Dedifferentiated amniotic fluid mesenchymal stem cell (primary cell): ENCODE measurements around the gene CLTRN.
"Not testable (repeated sequence)": the region's sequence is repeated elsewhere in the genome, so short reads cannot be mapped to it uniquely, and the experiment has no call there.

Experiments
- DNase-seq: peaks from one replicate; pipeline ENCODE4 v3.0.0-alpha.2; 2016; ENCODE audit errors: extremely low spot score

The CLTRN gene

DNA sequence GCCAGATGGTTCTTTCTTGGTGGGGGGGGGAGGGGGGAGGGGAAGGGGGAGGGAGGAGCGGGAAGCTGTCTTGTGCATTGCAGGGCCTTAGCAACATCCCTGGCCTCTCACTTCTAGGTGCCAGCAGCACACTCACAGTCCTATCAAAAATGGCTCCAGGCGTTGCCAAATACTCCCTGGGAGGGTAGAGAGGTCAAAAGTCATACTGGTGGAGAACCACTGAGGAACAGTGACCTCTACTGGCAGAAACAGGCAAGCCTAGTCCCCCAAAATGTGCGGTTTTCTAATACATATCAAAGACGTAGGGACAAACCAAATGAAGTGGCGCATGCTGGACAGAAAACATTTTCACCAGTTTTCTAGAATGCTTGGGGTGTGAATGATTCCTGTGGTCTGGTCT, 17.1 kb downstream of the CLTRN start:
- DNase-seq, result not testable (repeated sequence)

DNA sequence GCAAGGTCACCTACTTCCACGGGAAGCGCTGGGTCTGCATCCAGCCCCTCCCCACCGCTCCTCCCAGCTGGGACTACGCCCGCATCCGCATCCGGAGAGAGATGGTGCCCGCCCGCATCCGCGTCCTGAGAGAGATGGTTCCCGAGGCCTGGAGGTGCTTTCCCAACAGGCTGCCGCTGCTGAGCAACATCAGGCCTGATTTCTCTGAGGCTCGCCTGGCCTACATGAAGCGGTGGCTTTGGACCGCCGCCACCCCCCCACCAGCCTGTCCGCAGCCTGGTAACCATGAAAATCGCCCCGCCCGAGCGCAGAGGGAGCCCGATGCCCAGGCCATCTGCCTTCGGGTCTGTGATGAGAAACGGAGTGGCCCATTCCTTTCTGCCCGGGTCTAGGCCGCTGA, 18.1 kb downstream of the CLTRN start:
- DNase-seq, result no peak

DNA sequence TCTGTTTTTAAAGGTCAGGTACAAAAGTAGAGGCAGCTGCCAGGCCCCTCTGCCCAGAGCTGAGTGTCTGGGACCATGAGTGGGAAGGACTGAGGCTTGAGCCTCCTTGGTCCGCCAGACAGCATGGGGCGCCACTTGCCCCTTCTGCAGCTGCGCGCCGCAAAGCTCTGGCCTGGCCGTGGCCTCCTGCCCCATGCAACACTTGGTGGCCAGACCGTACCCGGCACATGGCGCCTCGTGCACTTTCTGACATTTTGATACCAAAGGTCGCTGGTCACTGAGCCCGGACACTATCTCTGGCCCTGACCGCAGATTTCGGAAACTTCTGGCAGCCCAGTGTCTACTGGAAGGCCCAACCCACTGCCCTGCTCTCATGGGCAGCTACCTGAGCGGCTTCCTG, 18.6 kb downstream of the CLTRN start:
- no peak for DNase-seq

DNA sequence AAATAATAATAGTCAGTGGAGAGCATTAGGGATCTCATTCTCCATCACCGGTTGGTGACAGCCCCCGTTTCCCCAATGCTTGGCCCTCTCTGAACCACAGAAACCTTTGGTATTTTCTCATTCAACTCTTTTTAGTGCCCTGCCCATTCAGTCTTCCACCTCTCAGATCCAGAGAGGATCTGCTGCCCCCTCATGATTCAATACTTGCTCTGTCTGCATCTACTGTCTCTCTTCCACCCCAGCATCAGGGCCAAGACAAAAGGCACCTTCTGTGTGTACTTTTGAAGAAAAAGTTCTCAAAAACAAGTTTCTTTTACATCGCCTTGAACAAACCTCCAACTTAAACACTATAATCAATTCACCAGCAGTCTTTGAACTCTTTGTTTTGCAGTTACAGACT, 19.3 kb downstream of the CLTRN start:
- no peak for DNase-seq

DNA sequence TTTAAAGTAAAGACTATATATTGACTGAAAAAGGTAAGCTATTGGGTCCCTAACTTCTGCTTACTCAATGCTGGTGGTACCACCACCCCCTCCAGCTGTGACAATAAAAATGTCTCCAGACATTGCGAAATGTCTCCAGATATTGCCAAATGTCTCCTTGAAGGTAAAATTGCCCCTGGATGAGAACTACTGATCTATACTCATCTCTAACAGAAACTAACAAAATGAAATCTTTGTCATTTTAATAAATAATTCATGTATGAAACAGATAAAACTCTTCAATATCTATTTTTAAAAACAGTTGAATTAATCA, 20.1 kb downstream of the CLTRN start:
- DNase-seq, result no peak

DNA sequence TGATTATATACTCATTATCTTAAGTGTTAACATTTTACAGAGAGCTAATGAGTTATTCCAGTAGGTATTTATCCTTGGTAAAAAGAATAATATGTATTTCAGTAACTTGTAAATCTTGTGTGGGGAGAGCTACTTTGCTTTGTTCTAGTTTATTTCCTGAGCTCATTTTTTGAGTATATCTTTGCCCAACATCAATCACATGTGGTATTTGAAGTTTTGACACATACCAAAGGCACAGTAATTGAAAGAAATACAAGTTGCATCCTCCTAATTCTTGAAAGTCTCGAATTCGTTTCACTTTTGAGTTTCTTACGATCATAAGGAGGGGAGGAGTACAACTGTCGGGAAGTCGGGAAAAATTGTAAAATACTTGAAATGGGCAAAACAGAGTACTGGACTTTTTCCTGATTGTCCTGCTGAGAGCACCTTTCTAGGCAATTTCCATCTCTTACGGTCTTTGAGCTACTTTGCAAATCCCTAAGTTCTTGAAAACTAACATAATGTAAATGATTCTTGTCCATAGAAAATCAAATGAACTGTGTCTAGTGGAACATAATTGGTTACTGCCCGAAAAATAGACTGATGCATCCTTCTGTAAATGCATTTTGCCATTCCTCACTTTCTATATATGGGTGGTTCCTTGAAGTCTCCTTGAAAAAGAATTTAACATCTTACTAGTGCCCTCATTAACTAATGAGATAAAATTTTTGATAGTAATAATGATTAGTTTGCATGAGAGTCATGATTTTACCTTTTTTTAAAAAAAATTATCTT, 20.6 kb downstream of the CLTRN start:
- DNase-seq, result no peak

DNA sequence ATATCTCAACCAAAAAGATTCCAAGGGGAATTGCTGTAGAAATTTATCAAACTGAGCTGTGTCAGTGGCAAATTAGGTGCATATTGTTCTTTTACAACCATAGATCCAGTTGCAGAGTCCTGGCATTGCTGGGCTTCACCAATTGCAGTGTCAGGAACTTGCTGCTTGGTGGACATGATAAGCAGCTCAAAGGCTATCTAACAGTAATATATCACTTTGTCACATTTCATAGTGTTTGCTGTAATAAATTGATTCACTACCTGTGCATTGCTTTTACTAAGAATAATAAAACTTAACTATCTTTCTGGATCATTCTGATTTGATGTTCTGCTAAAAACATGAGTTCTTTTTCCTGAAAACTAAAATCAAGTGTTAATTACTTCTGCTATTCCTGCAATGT, 33.0 kb downstream of the CLTRN start:
- DNase-seq, result no peak

DNA sequence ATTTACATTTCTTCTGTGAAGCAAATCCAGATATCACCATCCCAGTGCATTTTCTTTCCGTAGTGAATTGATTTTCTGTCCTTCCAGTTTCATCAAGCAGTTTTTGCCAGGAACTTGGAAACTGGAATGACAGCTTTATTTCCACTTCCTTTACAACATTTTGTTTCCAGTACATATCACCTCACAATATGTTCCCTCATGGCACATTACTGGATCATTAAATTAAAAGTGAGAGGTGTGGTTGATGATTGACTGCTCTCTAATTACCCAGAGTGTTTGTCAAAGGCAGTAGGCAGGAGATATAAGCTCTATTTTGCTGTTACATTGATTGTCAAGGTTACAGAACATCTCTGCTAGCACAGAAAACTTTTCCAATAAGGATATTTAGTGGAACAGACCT, 41.6 kb downstream of the CLTRN start:
- no peak for DNase-seq

DNA sequence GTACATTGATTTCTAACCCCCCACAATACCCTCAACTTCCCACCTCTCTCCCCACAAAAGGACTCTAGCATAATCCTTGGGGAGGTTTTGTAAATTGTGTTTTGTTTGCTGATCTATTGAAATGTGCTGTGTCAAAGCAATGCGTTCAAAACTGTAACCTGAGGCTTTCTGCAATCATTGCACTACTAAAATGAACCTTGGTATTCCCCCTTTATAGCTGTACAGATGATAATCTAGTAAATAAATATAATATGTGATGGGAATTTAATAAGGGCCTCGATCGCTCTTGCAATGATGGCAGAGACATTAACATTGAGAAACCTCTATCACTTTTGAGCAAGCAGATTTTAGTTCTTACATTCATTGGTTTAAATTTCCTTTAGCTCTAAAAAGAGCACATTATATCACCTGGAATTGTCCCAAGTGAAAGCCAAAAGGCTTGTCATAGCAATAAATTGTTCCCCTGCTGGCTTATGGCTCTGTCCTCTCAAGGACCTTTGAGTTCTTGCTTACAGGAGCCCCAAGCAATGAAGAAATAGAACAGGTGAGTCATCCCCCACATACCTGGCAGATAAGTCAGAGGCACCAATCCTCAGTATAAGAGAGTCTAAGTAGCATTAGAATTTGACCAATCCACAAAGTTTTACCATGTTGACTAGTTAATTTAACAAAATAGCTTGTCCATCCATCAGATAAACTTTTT, 45.4 kb downstream of the CLTRN start:
- no peak for DNase-seq

DNA sequence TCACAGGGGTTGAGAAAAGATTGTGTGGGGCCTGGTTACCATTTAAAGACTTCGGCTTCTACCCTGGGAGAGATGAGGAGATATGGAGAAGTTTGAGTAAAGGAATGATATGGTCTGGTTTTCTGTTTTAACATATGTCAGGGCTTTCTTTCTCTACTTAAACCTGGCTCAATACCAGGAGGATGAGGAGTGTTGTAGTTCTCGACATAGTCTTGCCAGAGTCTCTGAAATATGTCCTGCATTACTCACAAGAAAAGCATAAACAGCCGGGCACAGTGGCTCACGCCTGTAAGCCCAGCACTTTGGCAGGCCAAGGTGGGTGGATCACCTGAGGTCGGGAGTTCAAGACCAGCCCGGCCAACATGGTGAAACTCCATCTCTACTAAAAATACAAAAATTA, 47.5 kb downstream of the CLTRN start:
- DNase-seq, result no peak

DNA sequence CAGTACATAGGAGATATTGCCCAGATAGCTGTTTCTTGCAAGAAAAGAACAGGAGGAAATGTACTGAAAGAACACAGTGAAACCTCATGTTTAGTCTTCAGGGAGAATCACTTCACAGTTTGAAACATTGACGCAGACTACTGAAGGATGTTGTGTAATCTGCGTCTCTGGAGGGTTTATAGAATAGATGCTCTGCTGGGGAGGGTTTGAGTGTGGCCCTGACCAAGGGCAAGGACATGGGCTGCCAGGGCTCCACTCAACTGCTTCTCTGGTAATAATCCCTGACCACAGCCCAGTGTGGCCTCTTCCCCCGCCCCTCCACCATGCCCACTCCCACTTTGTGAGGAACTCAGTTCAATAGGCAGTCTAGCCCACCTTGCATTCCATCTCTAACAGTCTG, 48.1 kb downstream of the CLTRN start:
- DNase-seq, result no peak

DNA sequence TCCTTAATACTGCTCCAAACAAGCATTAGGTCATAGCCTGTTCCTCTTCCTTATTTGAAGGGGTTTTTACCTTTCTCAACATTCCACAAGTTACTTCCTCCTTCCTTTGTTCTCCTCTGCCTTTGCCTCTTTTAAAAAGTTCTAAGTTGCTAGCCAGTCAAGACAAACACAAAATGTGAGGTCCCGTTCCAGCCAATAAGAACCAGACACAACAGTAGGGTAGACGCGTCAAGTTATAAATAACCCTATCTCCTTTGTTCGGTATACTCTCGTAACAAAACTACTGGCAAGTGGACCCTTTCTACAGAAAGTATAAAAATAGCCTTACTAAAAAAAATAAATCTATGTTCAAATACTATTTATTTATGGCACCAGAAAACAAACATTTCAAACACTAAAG, 57.5 kb downstream of the CLTRN start:
- no peak for DNase-seq

DNA sequence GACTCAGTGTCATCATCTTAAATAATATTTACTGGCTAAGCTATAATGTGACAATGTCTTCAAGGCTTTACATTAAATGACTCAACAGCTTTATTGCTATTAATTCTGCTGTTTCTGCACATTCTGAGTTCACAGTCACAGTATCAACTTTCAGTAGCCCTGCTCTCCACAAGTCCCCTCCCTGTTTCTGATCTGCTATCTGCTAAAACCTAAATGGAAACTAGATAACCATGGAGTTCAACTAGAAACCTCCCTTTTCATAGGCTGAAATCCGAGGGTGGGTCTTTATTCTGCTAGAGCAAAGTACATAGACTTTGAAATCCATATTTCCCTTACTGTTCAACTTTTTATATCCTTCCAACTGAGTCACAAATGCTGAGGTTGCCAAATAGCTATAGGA, 58.5 kb downstream of the CLTRN start:
- no peak for DNase-seq

DNA sequence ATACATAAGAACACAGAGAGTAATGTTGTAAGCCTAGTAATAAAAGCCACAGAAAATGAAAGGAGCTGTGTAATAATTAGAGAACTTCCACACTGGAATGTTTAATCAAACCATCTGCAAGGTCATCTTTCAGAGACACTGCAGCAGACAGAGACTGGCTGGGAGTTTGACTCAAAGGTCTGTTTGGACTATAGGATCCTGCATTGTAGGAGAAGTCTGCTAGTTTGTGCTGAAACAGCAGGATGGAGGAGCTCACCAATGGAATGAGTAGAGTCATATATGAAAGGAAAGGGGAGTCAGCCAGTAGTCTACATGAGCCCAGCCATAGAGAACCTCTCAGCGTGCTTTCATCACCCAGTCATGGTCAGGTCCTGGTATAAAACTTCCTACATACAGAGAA, 59.4 kb downstream of the CLTRN start:
- DNase-seq, result no peak

DNA sequence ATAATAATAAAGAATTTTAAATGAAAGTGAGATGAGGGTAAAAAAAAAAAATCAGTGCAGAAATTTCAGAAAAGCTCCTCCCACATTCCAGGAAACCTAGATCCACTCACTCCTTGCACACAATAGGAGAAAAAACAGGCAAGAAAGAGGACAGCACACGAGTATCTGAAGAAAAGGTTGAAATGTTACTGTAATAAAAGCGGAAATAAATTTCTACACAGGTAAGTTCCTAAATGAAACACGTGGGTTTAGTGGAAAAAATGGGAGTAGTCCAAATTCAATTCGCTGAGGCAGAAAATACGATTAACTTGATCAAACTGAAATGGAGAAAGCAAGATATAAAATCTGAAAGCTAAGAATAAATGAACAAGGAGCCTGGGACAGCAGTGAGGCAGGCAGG, 61.8 kb downstream of the CLTRN start:
- no peak for DNase-seq

DNA sequence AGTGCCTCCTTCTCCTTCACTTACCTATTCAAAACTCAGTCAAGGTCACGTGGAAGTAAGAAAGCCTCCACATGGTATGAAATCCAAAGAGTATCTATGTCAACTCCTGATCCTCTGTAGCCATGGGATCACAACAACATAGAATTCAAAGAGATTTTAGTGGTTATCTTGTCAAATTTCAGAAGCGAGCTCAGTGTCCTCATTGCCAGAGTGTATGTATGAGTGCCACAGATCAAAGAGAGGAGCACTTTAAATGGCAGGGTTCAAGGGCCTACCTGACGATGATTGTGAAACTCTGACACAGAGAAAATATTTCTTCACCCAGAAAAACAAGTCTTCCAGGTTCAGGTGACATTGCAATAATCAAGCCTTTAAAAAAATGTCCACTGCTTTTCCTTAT, 62.7 kb downstream of the CLTRN start:
- DNase-seq, result no peak

DNA sequence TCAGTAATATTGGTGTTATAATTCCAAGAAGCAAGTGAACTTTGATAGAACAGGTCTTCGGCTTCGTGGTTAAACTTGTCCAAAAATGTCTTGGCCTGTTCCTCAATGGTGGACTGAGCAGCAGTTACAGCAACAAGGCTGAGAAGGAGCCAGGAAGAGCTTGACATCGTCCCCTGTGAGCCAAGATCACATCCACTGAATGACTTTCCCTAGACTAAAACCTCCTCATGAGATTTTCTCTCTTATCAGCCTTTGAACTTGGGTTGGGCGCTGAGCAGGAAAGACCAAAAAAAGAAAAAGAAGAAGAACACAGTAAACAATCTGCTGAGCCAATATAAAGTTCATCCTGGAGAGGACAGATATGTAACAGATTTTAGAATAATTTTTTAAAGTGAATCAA, 63.9 kb downstream of the CLTRN start, which contains the start of gene ACE2:
TSS of gene ACE2 (minus strand) at position 216 of the 400 bp plus-strand sequence. CDS start at position 167, 49 bp downstream.
- no peak for DNase-seq

DNA sequence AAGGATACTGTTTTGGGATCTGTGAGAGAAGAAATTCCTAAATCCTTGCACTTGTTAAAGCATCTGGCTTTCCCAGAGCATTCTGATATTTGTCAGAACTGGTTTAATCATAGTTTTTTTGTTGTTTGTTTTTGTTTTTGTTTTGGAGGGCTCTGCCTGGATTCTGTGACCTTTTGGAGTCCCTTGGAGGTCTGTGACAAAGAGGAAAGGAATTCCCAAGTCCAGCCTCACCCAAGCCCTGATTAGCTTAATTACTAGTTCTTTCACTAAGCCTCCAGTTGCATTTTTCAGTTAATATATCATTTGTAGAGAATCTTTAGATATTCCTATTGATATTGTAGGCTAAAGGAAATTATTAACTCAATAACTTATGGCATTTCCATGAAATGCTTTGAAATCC, 64.6 kb downstream of the CLTRN start:
- no peak for DNase-seq

DNA sequence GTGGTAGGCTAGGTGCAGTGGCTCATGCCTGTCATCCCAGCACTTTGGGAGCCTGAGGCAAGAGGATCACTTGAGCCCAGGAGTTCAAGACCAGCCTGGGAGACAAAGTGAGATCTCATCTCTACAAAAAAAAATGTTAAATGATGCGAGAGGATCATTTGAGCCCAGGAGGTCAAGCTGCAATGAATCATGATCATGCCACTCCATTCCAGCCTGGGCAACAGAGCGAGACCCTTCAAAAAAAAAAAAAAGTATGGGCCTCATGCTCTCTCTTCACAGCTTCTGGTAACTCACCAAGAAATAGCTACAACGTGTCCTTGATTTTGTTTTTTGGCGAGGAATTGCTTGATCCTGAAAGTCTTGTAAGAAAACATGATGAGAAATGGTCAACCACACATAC, 65.1 kb downstream of the CLTRN start:
- no peak for DNase-seq

DNA sequence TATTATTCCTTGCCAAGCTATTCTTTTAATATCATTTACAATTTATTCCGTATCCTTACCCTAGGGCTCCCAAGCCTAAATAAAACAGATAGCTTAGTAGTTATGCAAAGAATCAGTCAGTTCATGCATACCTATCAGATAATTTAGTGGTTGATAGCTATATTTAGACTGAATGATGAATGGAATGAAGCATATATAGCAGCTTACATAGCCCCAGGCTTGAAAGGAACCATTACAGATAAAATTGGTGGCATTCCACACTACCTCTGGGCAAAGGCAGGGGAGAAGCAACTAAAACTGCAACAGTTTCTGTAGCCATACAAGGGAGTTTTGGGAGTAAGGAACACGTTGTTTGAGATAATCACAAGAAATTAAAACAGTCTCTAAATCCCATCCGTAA, 66.6 kb downstream of the CLTRN start:
- no peak for DNase-seq

DNA sequence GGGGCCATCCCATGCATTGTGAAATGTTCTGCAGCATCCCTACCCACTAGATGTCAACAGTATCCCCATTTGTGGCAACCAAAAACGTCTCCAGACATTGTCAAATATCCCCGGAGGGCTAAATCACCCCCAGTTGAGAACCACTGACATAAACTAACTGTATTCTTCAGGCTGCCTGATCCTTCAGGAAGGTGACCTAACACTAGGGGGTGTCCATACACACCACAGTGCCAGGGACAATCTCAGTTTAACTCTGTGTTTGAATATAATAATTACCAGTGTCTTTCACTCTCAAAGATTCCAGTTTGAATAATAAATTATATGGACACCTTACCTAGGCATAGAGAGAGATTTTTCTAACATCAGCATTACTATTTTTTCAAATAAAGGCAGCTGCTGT, 70.2 kb downstream of the CLTRN start:
- no peak for DNase-seq

DNA sequence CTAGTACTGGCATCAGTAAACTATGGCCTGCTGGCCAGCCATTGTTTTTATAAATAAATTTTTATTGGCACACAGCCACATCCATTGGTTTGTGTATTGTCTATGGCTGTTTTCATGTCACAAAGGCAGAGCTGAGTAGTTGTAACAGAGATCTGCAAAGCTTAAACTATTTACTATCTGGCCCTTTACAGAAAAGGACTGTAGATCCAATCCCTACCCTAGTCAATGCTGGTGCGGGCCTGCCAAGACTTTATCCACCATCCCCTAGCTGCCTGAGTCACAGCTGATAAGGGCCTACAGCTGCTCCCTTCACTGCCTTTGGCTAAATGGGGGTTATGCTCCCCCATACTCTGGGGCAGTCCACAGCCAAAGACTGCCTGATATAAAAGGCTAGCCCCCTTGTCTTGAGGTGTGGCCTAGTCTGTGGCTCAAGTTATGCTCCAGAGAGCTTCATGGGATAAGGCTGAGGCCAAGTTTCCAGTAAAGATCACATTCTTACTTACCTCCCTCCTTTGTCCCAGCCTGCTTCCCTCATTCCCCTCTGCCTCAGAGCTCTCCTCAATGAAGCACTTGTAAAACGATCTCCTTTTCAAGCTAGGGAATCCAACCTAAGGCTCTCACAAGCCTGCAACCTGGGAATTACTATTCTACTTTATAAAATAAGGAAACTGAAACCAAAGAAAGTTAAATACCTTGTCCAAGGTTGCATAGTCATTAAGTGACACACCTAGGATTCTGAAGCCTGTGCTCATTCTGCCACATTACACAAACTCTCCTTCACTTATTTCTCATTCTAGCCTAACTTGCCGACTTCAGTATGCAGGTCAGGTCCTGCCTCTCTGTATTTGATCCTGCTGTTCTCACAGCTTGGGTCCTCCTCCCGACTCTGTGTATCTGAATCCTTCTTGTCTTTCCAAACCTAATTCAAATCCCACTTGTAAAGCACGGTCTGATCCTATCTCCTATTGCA, 84.5 kb downstream of the CLTRN start:
- no peak for DNase-seq
